Stimulated activated CD4-positive, alpha-beta T cell treated with anti-CD3 and anti-CD28 coated beads, Interleukin-2, amount 100 ng/mL, for 4 hours (primary cell): ENCODE measurements around the gene ATAD3A.

Experiments
- DNase-seq: peaks from one replicate; pipeline ENCODE4 v3.0.0-alpha.2; 2020; ENCODE audit warnings: low read depth

Gene ATAD3A

DNA sequence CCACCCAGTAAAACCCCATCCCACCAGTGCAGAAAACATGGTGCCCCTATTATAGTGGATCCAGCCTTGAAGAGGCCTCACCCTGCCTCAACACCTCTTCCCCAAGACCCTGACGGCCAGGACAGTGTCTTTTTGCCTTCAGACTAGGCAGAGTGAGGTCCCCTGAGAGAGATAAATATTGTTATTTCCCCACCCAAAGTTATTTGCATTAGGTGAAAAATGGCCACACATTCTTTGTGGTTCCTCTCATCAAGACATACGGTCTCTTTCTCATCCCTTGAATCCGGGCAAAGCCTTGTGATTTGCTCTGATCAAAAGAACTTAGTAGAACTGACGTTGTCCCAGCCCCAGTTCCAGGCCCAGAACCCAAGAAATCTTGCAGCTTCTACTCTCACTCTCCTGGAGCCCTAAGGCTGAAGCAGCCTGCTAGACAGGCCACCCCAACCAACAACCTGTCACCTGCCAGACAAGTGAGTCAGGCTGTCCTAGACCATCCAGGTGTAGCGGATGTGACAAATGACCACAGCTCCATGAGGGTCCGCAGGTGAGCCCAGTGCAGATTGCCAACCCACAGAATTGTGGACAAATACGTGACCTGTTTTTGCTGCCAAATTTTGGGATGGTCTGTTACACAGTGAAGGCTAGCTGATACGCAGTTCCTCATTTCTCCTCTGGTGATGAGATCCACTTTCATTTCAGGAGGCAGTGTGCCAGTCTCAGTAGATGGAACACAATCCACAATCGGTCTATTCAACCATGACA is 70.8 kb downstream of the ATAD3A start:
- DNase-seq: no peak

DNA sequence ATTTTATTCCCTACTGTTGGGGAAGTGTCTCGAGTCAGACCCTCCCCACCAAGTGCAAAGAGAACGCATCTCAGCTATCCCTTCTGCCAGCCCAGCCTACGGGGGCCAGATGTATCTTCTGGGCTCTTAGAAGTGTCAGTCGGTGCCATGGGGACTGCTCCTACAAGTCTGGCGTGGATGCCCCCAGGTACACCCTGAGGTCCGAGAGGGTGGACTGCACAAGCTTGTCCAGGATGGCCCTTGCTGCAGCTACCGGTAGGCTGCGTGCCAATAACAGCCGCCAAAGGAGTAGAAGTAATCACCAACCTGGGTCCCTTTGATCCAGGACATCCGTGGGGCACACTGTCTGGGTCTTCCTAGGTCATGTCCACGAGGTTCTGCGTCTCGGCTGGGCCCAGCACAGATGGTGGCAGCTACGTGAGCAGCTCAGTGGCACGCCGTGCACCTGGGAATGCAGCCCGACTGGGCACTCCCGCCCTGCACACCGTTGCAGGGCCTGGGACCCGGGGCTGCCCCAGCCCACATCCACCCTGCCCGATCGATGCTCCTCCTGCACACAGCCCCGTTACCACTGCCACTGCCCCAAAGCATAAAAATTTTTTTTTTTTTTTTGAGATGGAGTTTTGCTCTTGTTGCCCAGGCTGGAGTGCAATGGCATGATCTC is 71.5 kb downstream of the ATAD3A start:
- DNase-seq: no peak
